Measurements from ENCODE around the gene RECK. TPM values are rescaled to one million over a fixed set of nuclear protein-coding genes. Genes with fewer than 3 reads are reported as not detected.

RECK gene
- total RNA-seq, 1 experiment from 2014 or later = 5.0 TPM

- Histone ChIP-seq H3K4me2 (ENCODE audit: low read length) (peak overlapping the region; percentile 95), H3K4me3 (ENCODE audit: low read length) (peak overlapping the region; percentile 76), H3K9me2 (replicated peaks; ENCODE audit: low read length) (no peaks in the 10 kb centered on the region), H3K36me3 (ENCODE audit: low read depth, low read length) (no peaks in the 10 kb centered on the region), H2AFZ (ENCODE audit: low read length) (peak overlapping the region; percentile 86), H3K79me2 (ENCODE audit: low read length) (no peaks in the 10 kb centered on the region), H3K9me3 (ENCODE audit: low read length) (no peaks in the 10 kb centered on the region), H4K20me1 (ENCODE audit: low read length) (no peaks in the 10 kb centered on the region), H3K27me3 (ENCODE audit: low read length) (no peaks in the 10 kb centered on the region), H3K9ac (ENCODE audit: low read length) (no peak overlapping the region), H3F3A (ENCODE audit: low read length, unreplicated experiment) (no peaks in the 10 kb centered on the region), H3K4me1 (ENCODE audit: insufficient read depth, low read length) (peaks cover 25% of the 10 kb centered on the region), H3K27ac (ENCODE audit: low read length) (no peak overlapping the region)
- DNase-seq (peak; percentile 9), ATAC-seq (no peak)
- intact Hi-C loops (cut with micrococcal nuclease) = no loop called here
- ChIA-PET POLR2A (ENCODE audit: unreplicated experiment) (no interaction called here), CTCF (no interaction called here)
- TSS peak; percentile 36 for BruUV-seq (replicated peaks)
- no peak for TF ChIP-seq EZH2 (IDR thresholded peaks at IDR 0.05; ENCODE audit: low read length, unreplicated experiment)
- no peak for TF ChIP-seq EZH2phosphoT487 (IDR thresholded peaks at IDR 0.05; ENCODE audit: borderline replicate concordance, low read length)
- TF ChIP-seq CTCF (conservative IDR thresholded peaks at IDR 0.05; ENCODE audit: low read depth, low read length) = no peak
These were observed 100.8 kb downstream of the RECK start for GRCh38 chr9:36137392-36138004.

GRCh38 chr9:36138496-36138895 is 101.8 kb downstream of the RECK start:
- H3K4me2 ChIP-seq (ENCODE audit: low read length) = no peak overlapping the region

More at GRCh38 chr9:36138496-36138895, 101.8 kb downstream of the RECK start:
- TF ChIP-seq EZH2 (IDR thresholded peaks at IDR 0.05; ENCODE audit: low read length, unreplicated experiment) = no peak
- no peak for TF ChIP-seq EZH2phosphoT487 (IDR thresholded peaks at IDR 0.05; ENCODE audit: borderline replicate concordance, low read length)
- no peak for TF ChIP-seq CTCF (conservative IDR thresholded peaks at IDR 0.05; ENCODE audit: low read depth, low read length)
- Histone ChIP-seq H3K4me1 (ENCODE audit: insufficient read depth, low read length) (peaks cover 23% of the 10 kb centered on the region), H3K36me3 (ENCODE audit: low read depth, low read length) (no peaks in the 10 kb centered on the region), H3K9ac (ENCODE audit: low read length) (no peak overlapping the region), H3F3A (ENCODE audit: low read length, unreplicated experiment) (no peaks in the 10 kb centered on the region), H3K27ac (ENCODE audit: low read length) (no peak overlapping the region), H3K79me2 (ENCODE audit: low read length) (no peaks in the 10 kb centered on the region), H3K27me3 (ENCODE audit: low read length) (no peaks in the 10 kb centered on the region), H4K20me1 (ENCODE audit: low read length) (no peaks in the 10 kb centered on the region), H3K9me3 (ENCODE audit: low read length) (no peaks in the 10 kb centered on the region), H2AFZ (ENCODE audit: low read length) (no peak overlapping the region), H3K9me2 (replicated peaks; ENCODE audit: low read length) (no peaks in the 10 kb centered on the region), H3K4me3 (ENCODE audit: low read length) (no peak overlapping the region)
- no TSS peak for BruUV-seq (replicated peaks)
- ATAC-seq = no peak
- intact Hi-C loops (cut with micrococcal nuclease) = no loop called here
- ChIA-PET CTCF (no interaction called here), POLR2A (ENCODE audit: unreplicated experiment) (no interaction called here)
- DNase-seq = no peak

All from PC-3 (cell line).